Spleen (tissue), 11 donors: Measurements from ENCODE around the gene GEMIN2. TPM values are rescaled to one million over a fixed set of nuclear protein-coding genes. Genes with fewer than 3 reads are reported as not detected.

Experiments
- DNase-seq: peaks from one replicate; pipeline ENCODE4 v3.0.0-alpha.2; 2020
- H3K27ac ChIP-seq, 8 donors: fragments of 200-600 bp; sonication (generic) in 7 of 8; 1 replicate in 4 of 8; 2 replicates in 4 of 8; pipeline versions ENCODE4 v1.5.0 to v1.8.0; 2016 to 2021; ENCODE audit warnings: inconsistent platforms in 4 of 8, mild to moderate bottlenecking in 4 of 8, moderate library complexity in 1 of 8
- H3K27me3 ChIP-seq, 7 donors: fragments of 200-600 bp; sonication (generic) in 6 of 7; replicated peaks in 1 of 7; 1 replicate in 4 of 7; 2 replicates in 3 of 7; pipeline versions ENCODE4 v1.5.0 to v1.8.0; 2016 to 2021; ENCODE audit warnings: inconsistent platforms in 3 of 7, mild to moderate bottlenecking in 1 of 7
- H3K36me3 ChIP-seq, 6 donors: fragments of 200-600 bp; sonication (generic) in 5 of 6; 1 replicate in 4 of 6; 2 replicates in 2 of 6; pipeline versions ENCODE4 v1.5.0 to v1.8.0; 2016 to 2021; ENCODE audit warnings: inconsistent platforms in 2 of 6
- H3K4me1 ChIP-seq, 6 donors: fragments of 200-600 bp; sonication (generic) in 5 of 6; 1 replicate in 3 of 6; 2 replicates in 3 of 6; pipeline versions ENCODE4 v1.5.0 to v1.8.0; 2016 to 2021; ENCODE audit warnings: inconsistent platforms in 3 of 6
- H3K4me3 ChIP-seq, 8 donors: fragments of 200-600 bp; sonication (generic) in 7 of 8; 1 replicate in 4 of 8; 2 replicates in 4 of 8; pipeline versions ENCODE4 v1.5.0 to v1.8.0; 2016 to 2021; ENCODE audit warnings: inconsistent platforms in 4 of 8, mild to moderate bottlenecking in 4 of 8, moderate library complexity in 2 of 8
- H3K9me3 ChIP-seq, 8 donors: fragments of 200-600 bp; sonication (generic) in 7 of 8; 1 replicate in 4 of 8; 2 replicates in 4 of 8; pipeline versions ENCODE4 v1.5.0 to v1.8.0; 2016 to 2021; ENCODE audit warnings: inconsistent platforms in 4 of 8
- POLR2A ChIP-seq, 3 donors: fragments of 450-650 bp; IDR thresholded peaks; one replicate each; pipeline ENCODE4 v1.5.1; 2017; ENCODE audit warnings: antibody characterized with exemption in 3 of 3, mild to moderate bottlenecking in 1 of 3
- POLR2AphosphoS5 ChIP-seq, 3 donors: sonication (generic); formaldehyde crosslinking; IDR thresholded peaks; one replicate each; pipeline ENCODE4 v1.5.1; 2017; ENCODE audit warnings: antibody characterized with exemption in 3 of 3
- WGBS, 5 donors: extraction: QIAGEN DNeasy Blood & Tissue Kit in 3 of 5; methylation state at CpG; one replicate each; pipeline versions ENCODE4 v1.1.5 to v1.1.7; 2013 to 2018; 5-methylcytosine and 5-hydroxymethylcytosine counted together
- intact Hi-C: fragments of 100-400 bp; cut with DNase I; formaldehyde crosslinking; loops from one replicate; pipeline ENCODE4 v1.15.0; 2023; ENCODE audit warnings: low total_unique reads
- polyA plus RNA-seq, 3 donors: library from polyadenylated mRNA; stranded (reverse); fragments of 200-250 nt; gene quantifications; one replicate each; pipeline ENCODE4 v1.2.1, GENCODE V29; 2013
- small RNA-seq, 4 donors: library from RNA; depleted of rRNA; stranded (forward); fragments of <200 nt; gene quantifications; one replicate each; pipeline ENCODE3, GENCODE V24; 2016
- total RNA-seq, 7 donors: library from RNA; depleted of rRNA in 3 of 7; stranded (reverse); fragments of >200 nt in 3 of 7; fragmentation: NEBNext Ultra II Directional in 4 of 7; extraction: Animal tissue kit (Norgen Biotek cat#: 25700) in 4 of 7; gene quantifications; one replicate each; pipeline versions ENCODE4 v1.1.0 to v1.2.1, GENCODE V29; 2016 to 2021
- TF ChIP-seq, protein P1 (sequence below), 11 experiments: fragments of 200-600 bp in 7 of 11; fragments of 450-650 bp in 4 of 11; sonication (generic) in 4 of 11; IDR thresholded peaks in 8 of 11; conservative IDR thresholded peaks in 3 of 11; 1 replicate in 7 of 11; 2 replicates in 4 of 11; pipeline versions ENCODE4 v1.4.0 to v1.8.0; 2016 to 2021; ENCODE audit warnings: antibody characterized with exemption in 11 of 11, inconsistent platforms in 4 of 11, mild to moderate bottlenecking in 1 of 11
- donor health status: healthy with polysubstance abuse.
- donor health status: DM: no; HTN: no; CAD: no; lungs with moderate emphysema.
- donor health status: DM: no; HTN: no; CAD: no.
- donor health status: Bipolar disorder and iron deficiency.
- donor health status: healthy.
- donor health status: DM: no; HTN: no; CAD: no.
- donor health status: DM: yes; HTN: yes; CAD: no.

The GEMIN2 gene
- total and polyA plus RNA-seq, 10 donors: 8.4 to 20.8 (median 13.2) TPM

DNA sequence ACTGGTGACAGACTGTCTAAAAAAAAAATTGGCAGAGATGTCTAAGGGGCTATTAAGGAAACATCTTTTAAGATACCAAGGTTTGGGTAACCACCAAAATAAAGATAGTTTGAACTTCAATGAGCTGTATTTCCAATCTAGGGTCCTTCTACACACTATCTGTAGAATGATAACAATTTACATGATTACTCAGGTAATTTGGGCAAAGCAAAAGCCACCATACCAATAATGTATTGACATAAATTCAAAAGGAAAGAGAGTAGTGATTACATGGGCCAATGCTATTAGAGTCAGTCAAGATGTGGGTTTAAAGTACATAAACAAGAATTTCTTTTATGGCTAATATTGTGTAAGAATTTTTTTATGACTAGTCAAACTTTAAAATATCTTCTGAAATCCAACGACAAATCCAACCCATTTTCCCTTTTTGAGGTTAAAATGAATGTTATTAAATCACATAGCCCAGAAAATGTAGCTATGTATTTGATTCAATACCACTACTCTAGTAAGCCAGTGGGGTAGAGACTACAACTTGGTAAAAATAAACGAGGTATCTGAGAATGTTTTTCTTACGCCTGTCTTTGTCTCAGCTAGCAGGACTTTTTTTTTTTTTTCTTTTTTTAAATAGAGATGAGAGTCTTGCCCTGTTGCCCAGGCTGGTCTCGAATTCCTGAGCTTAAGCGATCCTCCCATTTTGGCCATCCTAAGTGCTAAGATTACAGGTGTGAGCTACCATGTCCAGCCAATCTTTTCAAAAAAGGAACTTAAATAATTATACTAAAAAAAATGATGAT lies 71.3 kb downstream of the GEMIN2 start:
- H3K27ac ChIP-seq: no peak overlapping the region
- TF ChIP-seq POLR2A (IDR thresholded peaks at IDR 0.05) (no peak), POLR2AphosphoS5 (IDR thresholded peaks at IDR 0.05) (no peak)
- TF ChIP-seq, protein P1, sequence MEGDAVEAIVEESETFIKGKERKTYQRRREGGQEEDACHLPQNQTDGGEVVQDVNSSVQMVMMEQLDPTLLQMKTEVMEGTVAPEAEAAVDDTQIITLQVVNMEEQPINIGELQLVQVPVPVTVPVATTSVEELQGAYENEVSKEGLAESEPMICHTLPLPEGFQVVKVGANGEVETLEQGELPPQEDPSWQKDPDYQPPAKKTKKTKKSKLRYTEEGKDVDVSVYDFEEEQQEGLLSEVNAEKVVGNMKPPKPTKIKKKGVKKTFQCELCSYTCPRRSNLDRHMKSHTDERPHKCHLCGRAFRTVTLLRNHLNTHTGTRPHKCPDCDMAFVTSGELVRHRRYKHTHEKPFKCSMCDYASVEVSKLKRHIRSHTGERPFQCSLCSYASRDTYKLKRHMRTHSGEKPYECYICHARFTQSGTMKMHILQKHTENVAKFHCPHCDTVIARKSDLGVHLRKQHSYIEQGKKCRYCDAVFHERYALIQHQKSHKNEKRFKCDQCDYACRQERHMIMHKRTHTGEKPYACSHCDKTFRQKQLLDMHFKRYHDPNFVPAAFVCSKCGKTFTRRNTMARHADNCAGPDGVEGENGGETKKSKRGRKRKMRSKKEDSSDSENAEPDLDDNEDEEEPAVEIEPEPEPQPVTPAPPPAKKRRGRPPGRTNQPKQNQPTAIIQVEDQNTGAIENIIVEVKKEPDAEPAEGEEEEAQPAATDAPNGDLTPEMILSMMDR (IDR thresholded peaks at IDR 0.05 in 8 of 11, conservative IDR thresholded peaks at IDR 0.05 in 3 of 11): no peak
- DNase-seq: no peak
- intact Hi-C loops: no loop called here
- 92 to 96% (median 95%) methylated on average over 5 of the region's 5 CpGs for WGBS, 5 donors
- H3K27me3 ChIP-seq: no peaks in the 10 kb centered on the region
- peaks cover 0 to 29% (median 11%) of the 10 kb centered on the region in 6 donors for H3K4me1 ChIP-seq
- H3K36me3 ChIP-seq: peaks cover 0 to 61% (median 44%) of the 10 kb centered on the region in 6 donors
- no peaks in the 10 kb centered on the region for H3K9me3 ChIP-seq
- no peak overlapping the region for H3K4me3 ChIP-seq

Small RNA genes lying within 50 kb of the gene (small RNA-seq; reads per million reads assigned to genes)
- 0 reads per million in 4 donors for gene AL109628.1

Other genes with a start within 250 kb of the GEMIN2 start
- gene SEC23A, start 11.1 kb upstream of the GEMIN2 start, total RNA-seq: 10 to 100 TPM; 50.0 to 87.5 (median 63.8) TPM
- 10 to 100 TPM in 1 of 3 donors, 1 to 10 TPM in 2; 9.6 to 13.4 (median 9.8) TPM for gene SEC23A, start 11.1 kb upstream of the GEMIN2 start, polyA plus RNA-seq
- gene TRAPPC6B, start 56.0 kb downstream of the GEMIN2 start, total RNA-seq: 10 to 100 TPM; 24.0 to 37.2 (median 30.7) TPM
- 10 to 100 TPM in 1 of 3 donors, 1 to 10 TPM in 2; 8.0 to 11.9 (median 9.1) TPM for gene TRAPPC6B, start 56.0 kb downstream of the GEMIN2 start, polyA plus RNA-seq
- gene PNN, start 60.9 kb downstream of the GEMIN2 start, total RNA-seq: 10 to 100 TPM; 43.8 to 79.7 (median 66.6) TPM
- 10 to 100 TPM; 38.1 to 58.0 (median 50.5) TPM for gene PNN, start 60.9 kb downstream of the GEMIN2 start, polyA plus RNA-seq
- gene MIA2, start 119.6 kb downstream of the GEMIN2 start, total RNA-seq: 10 to 100 TPM; 23.8 to 31.3 (median 25.8) TPM
- gene MIA2, start 119.6 kb downstream of the GEMIN2 start, polyA plus RNA-seq: 10 to 100 TPM; 18.3 to 22.8 (median 20.6) TPM